Keratinocyte (primary cell): ENCODE measurements around the gene HOXC6. TPM values are rescaled to one million over a fixed set of nuclear protein-coding genes. Genes with fewer than 3 reads are reported as not detected.

Experiments
- DNase-seq: peaks from one replicate; pipeline ENCODE4 v3.0.0-alpha.2; 2011; ENCODE audit warnings: low read depth, missing footprints, low spot score
- FAIRE-seq: peaks from 2 replicates; lab custom pipeline; 2011; peaks lifted over from hg19 to GRCh38; lab: Jason Lieb, UNC
- H2AFZ ChIP-seq: 2 replicates; pipeline ENCODE4 v1.6.0; 2012; ENCODE audit warnings: low read length, control low read depth, inconsistent platforms; ENCODE audit not compliant: control insufficient read depth
- H3K27ac ChIP-seq: 2 replicates; pipeline ENCODE4 v1.5.1; 2011; ENCODE audit warnings: low read length; ENCODE audit not compliant: control insufficient read depth, insufficient read depth
- H3K27me3 ChIP-seq: 3 replicates; pipeline ENCODE4 v1.6.0; 2011; ENCODE audit warnings: low read length; ENCODE audit not compliant: control insufficient read depth, insufficient read depth; ENCODE audit errors: extremely low read depth
- H3K36me3 ChIP-seq, 2 experiments: 2 replicates in 1 of 2; 3 replicates in 1 of 2; pipeline ENCODE4 v1.5.1; 2011; ENCODE audit warnings: low read length in 2 of 2, mild to moderate bottlenecking in 1 of 2; ENCODE audit not compliant: control insufficient read depth in 2 of 2, insufficient read depth in 2 of 2; ENCODE audit errors: extremely low read depth in 1 of 2
- H3K4me1 ChIP-seq: 3 replicates; pipeline ENCODE4 v1.5.1; 2011; ENCODE audit warnings: low read length; ENCODE audit not compliant: control insufficient read depth, insufficient read depth; ENCODE audit errors: extremely low read depth
- H3K4me2 ChIP-seq: 3 replicates; pipeline ENCODE4 v1.6.0; 2011; ENCODE audit warnings: low read depth, low read length; ENCODE audit not compliant: control insufficient read depth, insufficient read depth; ENCODE audit errors: extremely low read depth
- H3K4me3 ChIP-seq, 3 experiments: fragments of 200-600 bp in 1 of 3; sonication (generic) in 1 of 3; 2 replicates in 2 of 3; 3 replicates in 1 of 3; pipeline ENCODE4 v1.5.1; 2011 to 2016; ENCODE audit warnings: low read length in 3 of 3, mild to moderate bottlenecking in 3 of 3, control low read depth in 2 of 3, inconsistent platforms in 1 of 3, low read depth in 1 of 3, mixed read lengths in 1 of 3, mixed run types in 1 of 3, moderate library complexity in 1 of 3; ENCODE audit not compliant: control insufficient read depth in 2 of 3, insufficient read depth in 2 of 3; ENCODE audit errors: extremely low read depth in 1 of 3
- H3K79me2 ChIP-seq: 2 replicates; pipeline ENCODE4 v1.6.0; 2012; ENCODE audit warnings: low read length; ENCODE audit not compliant: control insufficient read depth, insufficient read depth
- H3K9ac ChIP-seq: 3 replicates; pipeline ENCODE4 v1.6.0; 2011; ENCODE audit warnings: low read length; ENCODE audit not compliant: control insufficient read depth, insufficient read depth; ENCODE audit errors: extremely low read depth
- H3K9me1 ChIP-seq: 3 replicates; pipeline ENCODE4 v1.6.0; 2011; ENCODE audit warnings: low read length; ENCODE audit not compliant: control insufficient read depth, insufficient read depth; ENCODE audit errors: extremely low read depth
- H3K9me3 ChIP-seq: 2 replicates; pipeline ENCODE4 v1.5.1; 2012; ENCODE audit warnings: low read depth, low read length; ENCODE audit not compliant: control insufficient read depth
- H4K20me1 ChIP-seq: 3 replicates; pipeline ENCODE4 v1.6.0; 2011; ENCODE audit warnings: low read length; ENCODE audit not compliant: control insufficient read depth, insufficient read depth; ENCODE audit errors: extremely low read depth
- EZH2 ChIP-seq: IDR thresholded peaks from one replicate; pipeline ENCODE4 v1.6.1; 2012; ENCODE audit warnings: inconsistent platforms, mild to moderate bottlenecking, low read length, moderate library complexity
- dilution Hi-C: fragments of 300-500 bp; cut with MboI; formaldehyde crosslinking; loops from one replicate; pipeline ENCODE4 v1.7.0; 2020; ENCODE audit warnings: low sequenced_read_pairs; ENCODE audit not compliant: extremely low pct_ligation_motif_present
- polyA plus RNA-seq, 5 experiments: library from polyadenylated mRNA; depleted of rRNA in 3 of 5; stranded (reverse) in 3 of 5; stranded (forward) in 1 of 5; unstranded in 1 of 5; fragments of >200 nt; gene quantifications; 1 replicate in 1 of 5; 2 replicates in 3 of 5; 3 replicates in 1 of 5; pipeline versions ENCODE4 v1.2.1 to v1.2.3, GENCODE V29; 2011 to 2012; ENCODE audit warnings: missing spikeins in 2 of 5, low read depth in 1 of 5, low replicate concordance in 1 of 5
- TF ChIP-seq, protein P1 (sequence below), 3 experiments: IDR thresholded peaks in 1 of 3; conservative IDR thresholded peaks in 1 of 3; optimal IDR thresholded peaks in 1 of 3; 2 replicates in 2 of 3; 3 replicates in 1 of 3; pipeline versions ENCODE3 to v1.5.1; 2011; ENCODE audit warnings: low read length in 3 of 3, mild to moderate bottlenecking in 3 of 3, moderate library complexity in 2 of 3, control low read depth in 1 of 3, inconsistent platforms in 1 of 3; ENCODE audit not compliant: insufficient read depth in 2 of 3; ENCODE audit errors: extremely low read depth in 1 of 3

Gene HOXC6
- polyA plus RNA-seq, 1 donor (not counting 4 experiments of a cell fraction or from before 2014, with no cell fraction given): 4.7 TPM

GRCh38 chr12:54016478-54016964 lies 11.7 kb upstream of the HOXC6 start:
- peak overlapping the region; percentile 98 for H3K27ac ChIP-seq
- no peak for DNase-seq
- peak; percentile 81 for FAIRE-seq

GRCh38 chr12:54017027-54017788 lies 11.0 kb upstream of the HOXC6 start:
- Histone ChIP-seq H3K4me1 (peaks cover 40% of the 10 kb centered on the region), H3K9ac (peak overlapping the region; percentile 98), H3K27me3 (no peaks in the 10 kb centered on the region), H3K27ac (peak overlapping the region; percentile 98), H3K79me2 (peaks cover 50% of the 10 kb centered on the region), H2AFZ (peak overlapping the region; percentile 54), H4K20me1 (no peaks in the 10 kb centered on the region), H3K4me2 (peak overlapping the region; percentile 98), H3K9me3 (no peaks in the 10 kb centered on the region), H3K9me1 (no peaks in the 10 kb centered on the region), H3K36me3 (no peaks in the 10 kb centered on the region), H3K4me3 (peak overlapping the region; percentile 56 to 95 (median 87))
- dilution Hi-C loops: no loop called here
- TF ChIP-seq EZH2: no peak
- TF ChIP-seq, protein P1, sequence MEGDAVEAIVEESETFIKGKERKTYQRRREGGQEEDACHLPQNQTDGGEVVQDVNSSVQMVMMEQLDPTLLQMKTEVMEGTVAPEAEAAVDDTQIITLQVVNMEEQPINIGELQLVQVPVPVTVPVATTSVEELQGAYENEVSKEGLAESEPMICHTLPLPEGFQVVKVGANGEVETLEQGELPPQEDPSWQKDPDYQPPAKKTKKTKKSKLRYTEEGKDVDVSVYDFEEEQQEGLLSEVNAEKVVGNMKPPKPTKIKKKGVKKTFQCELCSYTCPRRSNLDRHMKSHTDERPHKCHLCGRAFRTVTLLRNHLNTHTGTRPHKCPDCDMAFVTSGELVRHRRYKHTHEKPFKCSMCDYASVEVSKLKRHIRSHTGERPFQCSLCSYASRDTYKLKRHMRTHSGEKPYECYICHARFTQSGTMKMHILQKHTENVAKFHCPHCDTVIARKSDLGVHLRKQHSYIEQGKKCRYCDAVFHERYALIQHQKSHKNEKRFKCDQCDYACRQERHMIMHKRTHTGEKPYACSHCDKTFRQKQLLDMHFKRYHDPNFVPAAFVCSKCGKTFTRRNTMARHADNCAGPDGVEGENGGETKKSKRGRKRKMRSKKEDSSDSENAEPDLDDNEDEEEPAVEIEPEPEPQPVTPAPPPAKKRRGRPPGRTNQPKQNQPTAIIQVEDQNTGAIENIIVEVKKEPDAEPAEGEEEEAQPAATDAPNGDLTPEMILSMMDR (optimal IDR thresholded peaks at IDR 0.05 in 1 of 3, IDR thresholded peaks at IDR 0.05 in 1 of 3, conservative IDR thresholded peaks at IDR 0.05 in 1 of 3; ENCODE audit: extremely low read depth in 1 of 3, insufficient read depth in 2 of 3, low read length in 3 of 3): peak in 1 of 3 experiments; percentile 23
- no peak for FAIRE-seq
- no peak for DNase-seq

More at GRCh38 chr12:54016478-54016964, 11.7 kb upstream of the HOXC6 start:
- H4K20me1 ChIP-seq: no peaks in the 10 kb centered on the region
- peak overlapping the region; percentile 78 for H2AFZ ChIP-seq
- H3K79me2 ChIP-seq: peaks cover 43% of the 10 kb centered on the region
- H3K27me3 ChIP-seq: no peaks in the 10 kb centered on the region
- peak overlapping the region; percentile 98 for H3K9ac ChIP-seq
- TF ChIP-seq, protein P1 (optimal IDR thresholded peaks at IDR 0.05 in 1 of 3, IDR thresholded peaks at IDR 0.05 in 1 of 3, conservative IDR thresholded peaks at IDR 0.05 in 1 of 3; ENCODE audit: extremely low read depth in 1 of 3, insufficient read depth in 2 of 3, low read length in 3 of 3): no peak
- H3K4me3 ChIP-seq: peak overlapping the region; percentile 56 to 95 (median 87)
- H3K9me3 ChIP-seq: no peaks in the 10 kb centered on the region
- no peaks in the 10 kb centered on the region for H3K9me1 ChIP-seq
- peak overlapping the region; percentile 98 for H3K4me2 ChIP-seq
- H3K36me3 ChIP-seq: no peaks in the 10 kb centered on the region
- peaks cover 33% of the 10 kb centered on the region for H3K4me1 ChIP-seq
- dilution Hi-C loops: no loop called here
